PC-9 (cell line): ENCODE measurements around the gene LKAAEAR1.

Experiments used
- CTCF ChIP-seq: fragments of 200-600 bp; sonication (generic); conservative IDR thresholded peaks from 2 replicates; pipeline ENCODE4 v1.6.1; 2017; ENCODE audit warnings: mixed run types, antibody characterized with exemption, mild to moderate bottlenecking, moderate library complexity
- EZH2 ChIP-seq: fragments of 200-600 bp; sonication (generic); IDR thresholded peaks from 2 replicates; pipeline ENCODE4 v1.8.0; 2017; ENCODE audit warnings: antibody characterized with exemption, low read depth

DNA sequence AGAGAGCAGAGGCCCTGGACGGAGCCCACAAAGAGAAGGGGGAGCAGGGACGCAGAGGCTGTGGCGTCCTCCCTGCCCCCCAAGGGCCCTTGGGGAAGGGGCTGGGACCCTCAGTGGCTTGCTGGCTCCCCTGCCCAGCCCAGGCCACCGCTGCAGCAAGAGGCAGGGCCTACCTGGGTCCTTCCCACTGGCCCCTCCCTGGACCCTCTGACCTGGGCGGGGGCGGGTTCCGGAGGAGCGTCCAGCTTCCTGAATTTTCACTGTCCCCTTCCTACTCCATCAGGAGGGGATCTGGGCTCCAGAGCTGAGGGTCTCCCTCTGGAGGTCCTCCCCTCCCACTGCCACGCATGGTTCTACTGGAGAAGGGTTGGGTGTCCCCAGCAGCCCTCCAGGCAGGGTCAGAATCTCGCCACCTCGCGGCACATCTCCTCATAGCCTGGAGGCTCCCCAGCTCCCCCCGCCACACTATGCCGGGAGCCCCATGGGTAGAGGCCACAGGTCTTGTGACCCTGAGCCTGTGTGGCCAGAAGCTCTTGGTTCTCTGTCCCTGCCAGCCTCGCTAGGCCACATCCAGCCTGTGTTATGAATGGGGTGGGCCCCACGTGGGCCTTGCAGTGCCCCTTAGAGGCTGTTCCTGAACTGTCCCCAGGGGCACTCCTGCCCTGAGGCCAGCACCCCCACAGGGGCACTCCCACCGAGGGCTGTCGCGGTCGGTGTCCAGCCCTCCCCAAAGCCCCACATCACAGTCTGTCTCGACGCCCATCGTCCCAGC, 33.8 kb downstream of the LKAAEAR1 start:
- no peak for TF ChIP-seq CTCF
- TF ChIP-seq EZH2, result no peak
